OCI-M1 (cell line): Measurements from ENCODE around the gene PAMR1.
"Not testable (repeated sequence)": the region's sequence is repeated elsewhere in the genome, so short reads cannot be mapped to it uniquely, and the experiment has no call there.

Experiments
- DNase-seq: peaks from one replicate; lab custom pipeline; 2025; lab: John Stamatoyannopoulos, UW

Gene PAMR1

GRCh38 chr11:35541621-35542375, 16.4 kb upstream of the PAMR1 start:
- no peak for DNase-seq

DNA sequence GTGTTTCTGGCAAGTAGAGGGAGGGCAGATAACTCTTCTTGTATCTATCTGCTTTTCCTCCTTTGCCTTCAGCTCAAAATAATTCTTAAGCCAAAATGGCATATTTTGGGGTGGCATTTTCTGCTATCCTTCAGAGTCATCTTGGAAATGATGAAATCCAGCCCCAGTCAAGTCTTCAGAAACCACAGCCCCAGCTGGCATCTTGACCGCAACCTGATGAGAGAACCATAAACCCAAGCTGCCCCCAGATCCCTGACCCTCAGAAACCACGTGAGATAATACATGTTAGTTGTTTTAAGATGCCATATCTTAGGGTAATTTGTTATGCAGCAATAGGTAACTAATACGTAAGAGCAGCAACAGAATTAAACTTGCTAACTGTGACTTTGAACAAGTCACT, 15.1 kb upstream of the PAMR1 start:
- no peak for DNase-seq

- peak; percentile 25 for DNase-seq
Observed at GRCh38 chr11:35539781-35540281, 14.4 kb upstream of the PAMR1 start.

- no peak for DNase-seq
Observed at GRCh38 chr11:35539256-35539655, 13.8 kb upstream of the PAMR1 start.

- DNase-seq: no peak
Observed at GRCh38 chr11:35536470-35536869, 11.1 kb upstream of the PAMR1 start.

GRCh38 chr11:35531246-35531645, 5.8 kb upstream of the PAMR1 start:
- no peak for DNase-seq

- DNase-seq: no peak
Observed at GRCh38 chr11:35529971-35530495, 4.6 kb upstream of the PAMR1 start.

- peak; percentile 17 for DNase-seq
Observed at GRCh38 chr11:35526370-35526792, 965 bp upstream of the PAMR1 start.

- no peak for DNase-seq
Observed at GRCh38 chr11:35524780-35525179, 636 bp downstream of the PAMR1 start.

GRCh38 chr11:35523861-35524260, 1.6 kb downstream of the PAMR1 start:
- no peak for DNase-seq

DNA sequence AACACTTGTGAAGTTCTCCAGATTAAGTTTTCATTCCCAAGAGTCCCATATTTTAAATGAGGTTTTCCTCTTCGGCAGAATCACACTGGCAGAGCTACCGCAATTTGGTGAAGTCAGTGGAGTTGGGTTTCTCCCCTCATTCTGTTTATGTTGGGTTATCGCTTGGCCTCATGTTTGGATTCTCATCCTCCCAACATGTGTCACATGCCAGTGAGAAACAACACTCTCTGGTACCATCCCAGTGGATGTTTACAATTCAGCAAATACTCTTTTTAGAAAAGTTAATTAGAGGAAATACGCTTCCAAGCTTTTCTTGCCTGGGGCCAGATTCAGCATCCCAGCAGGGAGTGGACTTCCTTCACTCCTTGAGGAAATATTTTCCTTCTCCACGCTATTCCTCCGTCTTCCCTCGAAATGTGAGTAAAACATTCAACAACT, 2.1 kb downstream of the PAMR1 start:
- DNase-seq: no peak

DNA sequence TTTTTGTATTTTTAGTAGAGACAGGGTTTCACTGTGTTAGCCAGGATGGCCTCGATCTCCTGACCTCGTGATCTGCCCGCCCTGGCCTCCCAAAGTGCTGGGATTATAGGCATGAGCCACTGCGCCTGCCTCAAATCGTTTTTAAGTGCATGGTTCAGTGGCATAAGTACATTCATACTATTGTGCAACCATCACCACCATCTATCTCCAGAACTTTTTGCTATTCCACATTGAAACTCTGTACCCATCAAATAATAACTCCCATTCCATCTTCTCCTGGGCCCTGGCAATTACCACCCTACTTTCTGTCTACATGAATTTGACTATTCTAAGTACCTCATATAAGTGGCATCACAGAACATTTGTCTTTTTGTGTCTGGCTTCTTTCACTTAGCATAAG, 3.3 kb downstream of the PAMR1 start:
- DNase-seq: not testable (repeated sequence)

DNA sequence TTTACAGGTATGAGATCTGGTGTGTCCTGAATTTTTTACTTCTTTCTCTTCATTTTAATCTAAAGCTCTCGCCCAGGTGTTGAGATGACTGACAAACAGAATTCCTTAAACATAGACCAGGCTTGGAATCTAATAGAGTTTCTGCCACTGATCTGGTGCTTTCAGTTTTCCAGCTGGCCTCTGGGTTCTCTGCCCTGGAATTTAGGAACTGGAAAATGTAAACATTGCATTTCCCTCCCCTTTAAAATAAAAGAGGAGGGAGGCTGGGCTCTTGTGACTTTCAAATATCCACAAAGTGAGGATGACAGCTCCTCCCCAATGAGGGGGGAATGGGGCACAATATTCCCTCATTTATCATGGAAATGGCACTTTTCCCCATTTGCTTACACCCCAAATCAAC, 5.0 kb downstream of the PAMR1 start:
- no peak for DNase-seq

DNA sequence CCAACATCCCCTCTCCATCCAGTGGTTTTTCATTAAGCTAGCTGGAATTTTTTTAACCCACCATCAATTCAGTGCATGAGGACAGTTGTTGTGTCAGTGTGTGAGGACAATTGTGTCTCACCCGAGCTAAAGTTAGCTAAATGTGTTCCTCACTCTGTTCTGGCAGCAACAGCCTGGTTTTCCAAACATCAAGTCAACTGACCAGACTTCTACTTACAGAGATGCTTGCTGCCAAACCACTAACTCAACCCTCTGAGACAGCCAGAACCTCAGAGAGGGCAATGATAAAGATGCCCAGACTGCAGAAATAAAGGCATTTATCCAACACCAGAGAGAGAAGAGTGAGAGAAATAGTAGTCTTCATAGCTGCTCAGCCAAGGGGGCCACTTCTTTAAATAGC, 6.7 kb downstream of the PAMR1 start:
- DNase-seq: no peak

- no peak for DNase-seq
Observed at GRCh38 chr11:35517481-35517880, 7.9 kb downstream of the PAMR1 start.

DNA sequence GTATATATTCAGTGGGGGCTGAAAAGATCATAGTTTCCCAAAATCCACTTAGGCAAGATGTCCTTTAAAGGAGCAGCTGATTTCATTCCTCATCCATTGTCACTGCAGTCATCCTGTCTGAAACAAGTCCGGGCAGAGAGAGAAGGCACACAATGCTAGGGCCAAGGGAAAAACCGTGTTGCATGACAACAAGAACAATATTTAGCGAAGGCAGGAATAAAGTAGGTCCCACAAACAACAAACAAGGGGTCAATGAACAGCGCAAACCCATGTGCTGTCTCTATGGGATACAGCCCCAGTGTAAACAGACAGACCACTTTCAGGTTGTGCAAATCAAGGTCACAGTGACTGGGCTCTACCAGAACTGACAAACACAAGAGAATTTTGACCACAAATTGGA, 9.0 kb downstream of the PAMR1 start:
- no peak for DNase-seq

DNA sequence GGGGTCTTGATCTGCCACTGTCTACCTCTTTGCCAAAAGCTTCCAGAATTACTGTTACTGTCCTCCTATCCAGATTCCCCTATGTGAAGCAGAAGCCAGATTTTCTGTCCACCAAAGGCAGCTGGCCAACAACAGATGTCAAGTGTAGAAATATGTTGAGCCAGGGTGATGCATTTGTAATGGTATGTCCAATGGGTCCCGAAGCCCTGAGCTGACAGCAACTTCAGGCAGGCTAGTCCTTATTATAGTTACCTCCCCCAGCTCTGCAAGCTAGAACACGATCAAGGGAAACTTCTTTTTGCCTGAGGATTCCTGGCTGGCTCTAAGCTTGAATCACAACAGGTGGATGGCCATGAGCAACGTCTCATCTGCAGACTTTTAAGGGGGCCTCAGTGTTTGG, 10.2 kb downstream of the PAMR1 start:
- DNase-seq: no peak

- no peak for DNase-seq
Observed at GRCh38 chr11:35514481-35514880, 10.9 kb downstream of the PAMR1 start.

DNA sequence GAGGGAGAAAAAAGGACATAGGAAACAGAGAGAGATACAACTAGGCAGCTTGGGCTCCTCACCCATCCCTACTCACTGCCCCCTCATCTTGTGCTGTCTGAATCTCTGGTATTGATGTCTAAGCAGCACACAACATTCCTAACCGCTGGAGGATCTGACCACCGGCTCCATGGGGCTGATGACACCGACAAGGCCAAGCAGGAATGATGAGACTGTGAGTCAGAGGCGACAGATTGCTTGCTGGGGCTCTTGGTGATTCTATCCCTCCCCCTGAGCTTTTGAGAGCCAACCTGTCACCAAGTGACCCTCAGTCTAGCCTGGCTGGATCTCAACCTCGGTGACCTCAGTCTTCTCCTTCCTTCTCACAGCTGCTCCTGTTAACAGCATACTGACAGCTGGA, 13.8 kb downstream of the PAMR1 start:
- no peak for DNase-seq

DNA sequence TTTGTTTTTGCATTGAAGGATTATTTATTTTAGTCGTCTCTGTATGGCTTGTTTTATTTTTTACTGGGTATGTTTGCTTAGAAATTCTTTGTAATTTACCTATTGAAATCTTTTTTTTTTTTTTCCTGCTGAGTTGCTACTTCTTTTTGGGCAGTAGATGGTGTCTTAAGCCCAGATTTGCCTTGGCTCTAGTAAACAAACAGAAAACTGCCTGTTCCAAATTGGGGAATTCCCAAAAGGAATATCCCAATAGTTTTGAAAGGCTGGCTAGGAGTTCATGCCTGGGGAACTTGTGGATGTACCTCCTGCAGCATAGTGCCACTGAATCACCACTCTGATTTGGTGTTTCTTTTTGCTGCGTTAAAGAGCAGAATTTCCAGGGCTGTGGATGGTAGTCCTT, 17.7 kb downstream of the PAMR1 start:
- no peak for DNase-seq

DNA sequence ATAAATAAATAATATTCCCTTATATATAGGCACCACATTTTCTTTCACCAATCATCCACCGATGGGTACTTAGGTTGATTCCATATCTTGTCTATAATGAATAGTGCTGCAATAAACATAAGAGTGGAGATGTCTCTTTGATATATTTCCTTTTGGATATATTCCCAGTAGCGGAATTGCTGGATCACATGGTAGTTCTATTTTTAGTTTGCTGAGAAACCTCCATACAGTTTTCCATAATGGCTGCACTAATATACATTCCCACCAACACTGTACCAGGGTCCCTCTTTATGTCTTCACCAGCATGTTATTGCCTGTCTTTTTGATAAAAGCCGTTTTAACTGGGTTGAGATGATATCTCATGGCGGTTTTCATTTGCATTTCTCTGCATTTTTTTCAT, 23.6 kb downstream of the PAMR1 start:
- no peak for DNase-seq

GRCh38 chr11:35500744-35501143, 24.7 kb downstream of the PAMR1 start:
- DNase-seq: no peak

- no peak for DNase-seq
Observed at GRCh38 chr11:35496416-35496815, 29.0 kb downstream of the PAMR1 start.

DNA sequence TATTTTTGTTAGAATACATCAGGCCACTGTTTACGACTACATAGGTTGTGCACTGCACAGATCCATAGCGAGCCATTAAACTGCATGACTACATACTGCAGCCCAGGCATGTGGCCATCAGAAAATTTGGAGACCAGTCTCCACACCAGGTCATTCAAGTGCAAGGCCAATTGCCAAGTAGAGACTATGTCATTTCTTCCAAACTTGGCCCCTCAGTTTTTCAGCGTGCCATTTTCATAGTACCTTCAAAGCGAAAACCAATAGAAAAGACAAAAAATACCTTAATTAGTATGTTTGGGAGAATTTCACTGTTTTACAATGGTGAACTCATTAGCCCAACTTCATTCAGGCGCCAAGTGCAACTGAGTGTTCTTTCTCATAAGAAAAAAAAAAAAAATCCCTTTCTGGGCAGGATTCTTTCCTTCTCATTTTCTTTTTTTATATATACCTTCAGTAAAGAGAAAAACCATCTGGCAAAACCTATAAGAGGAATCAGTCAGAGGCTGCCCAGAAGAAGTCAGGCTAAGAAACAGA, 30.4 kb downstream of the PAMR1 start:
- no peak for DNase-seq
